Right cardiac atrium (tissue), 5 donors: Measurements from ENCODE around the gene EIF1. TPM values are rescaled to one million over a fixed set of nuclear protein-coding genes. Genes with fewer than 3 reads are reported as not detected.
"Not testable (repeated sequence)": the region's sequence is repeated elsewhere in the genome, so short reads cannot be mapped to it uniquely, and the experiment has no call there.

Experiments
- ATAC-seq, 2 donors: fragments of 200-7000 bp; cut with Tn5 transposase; one replicate each; pipeline versions ENCODE4 v1.8.0 to v1.9.1; 2020; ENCODE audit warnings: moderate library complexity in 2 of 2, mild to moderate bottlenecking in 1 of 2
- DNase-seq, 3 donors: peaks; one replicate each; pipeline ENCODE4 v3.0.0-alpha.2; 2020
- H3K27ac ChIP-seq: one replicate; pipeline ENCODE4 v1.5.1; 2013; ENCODE audit warnings: mild to moderate bottlenecking, low read length, control low read depth, moderate library complexity
- H3K27me3 ChIP-seq: one replicate; pipeline ENCODE4 v1.6.1; 2013; ENCODE audit not compliant: control insufficient read depth, insufficient read depth
- H3K4me1 ChIP-seq: one replicate; pipeline ENCODE4 v1.6.1; 2013; ENCODE audit warnings: low read length; ENCODE audit not compliant: control insufficient read depth, insufficient read depth
- H3K4me3 ChIP-seq: one replicate; pipeline ENCODE4 v1.5.1; 2013; ENCODE audit warnings: low read length, control low read depth
- H3K9me3 ChIP-seq: one replicate; pipeline ENCODE4 v1.6.1; 2013; ENCODE audit warnings: low read length; ENCODE audit not compliant: control insufficient read depth
- WGBS: extraction: QIAGEN DNeasy Blood & Tissue Kit; methylation state at CpG from one replicate; pipeline ENCODE4 v1.1.7; 2013; 5-methylcytosine and 5-hydroxymethylcytosine counted together
- intact Hi-C, 4 donors: fragments of 100-400 bp; cut with DNase I; formaldehyde crosslinking; loops; one replicate each; pipeline versions ENCODE4 v1.11.0 to v1.14.0; 2022 to 2023
- polyA plus RNA-seq: library from polyadenylated mRNA; stranded (reverse); fragments of 200-250 nt; gene quantifications from one replicate; pipeline ENCODE4 v1.2.3, GENCODE V29; 2013
- total RNA-seq, 4 donors: library from RNA; stranded (reverse); fragmentation: NEBNext Ultra II Directional; extraction: Animal tissue kit (Norgen Biotek cat#: 25700); gene quantifications; one replicate each; pipeline ENCODE4 v1.2.1, GENCODE V29; 2021
- donor health status: healthy with polysubstance abuse.
- donor health status: DM: no; HTN: yes; CAD: no.
- donor health status: DM: no; HTN: no; CAD: no.
- donor health status: DM: no; HTN: yes; CAD: no; lungs with severe emphysema.
- donor health status: DM: yes; HTN: yes; CAD: no.

EIF1 gene
- total and polyA plus RNA-seq, 5 donors, result 959 to 1,186 (median 983) TPM

DNA sequence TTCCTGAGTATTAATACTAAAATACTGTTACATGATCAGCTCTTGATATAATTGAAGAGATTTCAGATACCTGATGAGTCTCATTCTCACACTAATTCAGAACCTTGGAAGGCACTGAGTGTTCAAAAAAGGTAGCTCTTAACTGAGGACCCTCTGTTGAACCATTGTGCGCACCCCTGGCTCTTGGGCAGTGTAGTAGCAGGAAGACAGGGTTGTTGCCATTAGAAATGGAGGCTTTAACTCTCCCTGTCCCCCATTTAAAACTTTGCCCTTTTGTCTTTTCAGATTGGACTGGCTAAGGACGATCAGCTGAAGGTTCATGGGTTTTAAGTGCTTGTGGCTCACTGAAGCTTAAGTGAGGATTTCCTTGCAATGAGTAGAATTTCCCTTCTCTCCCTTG lies 1.8 kb downstream of the EIF1 start:
- Histone ChIP-seq H3K27ac (no peak overlapping the region), H3K4me1 (peaks cover 8% of the 10 kb centered on the region), H3K27me3 (no peaks in the 10 kb centered on the region), H3K9me3 (no peaks in the 10 kb centered on the region), H3K4me3 (peak overlapping the region; percentile 76)
- intact Hi-C loops, result no loop called here
- ATAC-seq, result no peak
- 60% methylated on average over 2 of the region's 2 CpGs for WGBS
- no peak for DNase-seq

DNA sequence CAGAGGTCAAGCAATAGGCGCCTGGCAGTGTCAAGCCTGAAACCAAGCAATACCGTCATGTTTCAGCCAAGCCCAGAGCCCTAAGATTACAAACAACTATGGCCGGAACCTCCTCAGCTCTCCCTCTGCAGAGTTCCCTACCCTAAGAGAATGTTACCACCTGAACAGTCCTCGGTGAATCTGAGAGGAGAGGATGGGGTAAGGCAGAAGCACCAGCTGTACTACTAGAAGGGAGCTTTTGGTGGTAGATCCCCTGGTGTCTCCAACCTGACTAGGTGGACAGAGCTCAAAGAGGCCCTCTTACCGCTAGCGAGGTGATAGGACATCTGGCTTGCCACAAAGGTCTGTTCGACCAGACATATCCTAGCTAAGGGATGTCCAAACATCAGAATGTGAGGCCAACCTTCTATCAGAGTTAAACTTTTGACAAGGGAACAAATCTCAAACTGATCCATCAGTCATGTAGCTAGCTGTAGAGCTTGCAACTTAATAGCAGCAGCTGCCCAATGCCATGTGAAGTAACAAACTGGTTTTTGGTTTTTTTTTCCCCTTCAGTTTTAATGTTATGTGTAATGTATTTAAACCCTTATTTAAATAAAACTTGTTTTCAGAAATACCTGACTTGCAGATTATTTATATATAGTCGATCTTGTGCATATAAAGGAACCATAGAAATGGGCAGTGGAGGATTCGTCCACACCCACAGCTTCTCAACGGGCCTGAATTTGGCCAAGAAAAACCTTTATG lies 2.5 kb downstream of the EIF1 start:
- Histone ChIP-seq H3K27me3 (no peaks in the 10 kb centered on the region), H3K9me3 (no peaks in the 10 kb centered on the region), H3K27ac (no peak overlapping the region), H3K4me1 (peaks cover 8% of the 10 kb centered on the region), H3K4me3 (no peak overlapping the region)
- ATAC-seq, result no peak
- DNase-seq, result no peak
- 71% methylated on average over 10 of the region's 10 CpGs for WGBS
- intact Hi-C loops, result no loop called here

- DNase-seq, result no peak
- ATAC-seq, result no peak
- intact Hi-C loops, result no loop called here
- Histone ChIP-seq H3K27ac (no peak overlapping the region), H3K4me3 (no peak overlapping the region), H3K4me1 (peaks cover 11% of the 10 kb centered on the region), H3K27me3 (no peaks in the 10 kb centered on the region), H3K9me3 (no peaks in the 10 kb centered on the region)
- 86% methylated on average over 11 of the region's 11 CpGs for WGBS
Observed at GRCh38 chr17:41692722-41693521, 4.2 kb downstream of the EIF1 start.

DNA sequence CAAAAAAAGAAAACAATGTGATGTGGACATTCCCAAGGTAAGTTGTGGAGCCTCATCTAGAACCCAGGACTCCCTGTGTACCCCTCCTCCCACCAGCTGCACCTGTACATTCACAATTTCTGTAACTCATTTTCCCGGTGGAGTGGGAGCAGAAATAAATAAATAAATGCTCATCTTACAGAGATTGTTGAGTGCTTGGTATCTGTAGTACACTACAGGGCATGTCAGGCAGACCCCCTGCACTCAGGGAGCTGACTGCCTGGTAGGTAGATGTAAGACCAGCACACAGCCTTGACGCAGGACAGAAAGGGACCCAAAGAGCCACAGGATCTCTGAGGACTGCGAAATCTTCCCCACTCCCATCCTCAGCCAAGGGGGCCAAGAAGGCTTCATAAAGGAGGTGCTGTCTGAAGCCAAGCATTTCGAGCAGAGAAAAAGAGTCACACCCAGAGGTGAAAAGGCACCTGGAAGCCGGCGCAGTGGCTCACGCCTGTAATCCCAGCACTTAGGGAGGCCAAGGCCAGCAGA lies 6.5 kb downstream of the EIF1 start:
- 74% methylated on average over 7 of the region's 7 CpGs for WGBS
- Histone ChIP-seq H3K27me3 (no peaks in the 10 kb centered on the region), H3K4me1 (peaks cover 11% of the 10 kb centered on the region), H3K27ac (no peak overlapping the region), H3K9me3 (no peaks in the 10 kb centered on the region), H3K4me3 (no peak overlapping the region)
- peak; percentile 5 to 15 for ATAC-seq
- intact Hi-C loops, result no loop called here
- no peak for DNase-seq

GRCh38 chr17:41695954-41696757 lies 7.5 kb downstream of the EIF1 start:
- intact Hi-C loops, result no loop called here
- H3K9me3 ChIP-seq, result no peaks in the 10 kb centered on the region
- 47% methylated on average over 11 of the region's 11 CpGs for WGBS
- no peaks in the 10 kb centered on the region for H3K27me3 ChIP-seq
- DNase-seq (peak in 1 of 3 donors; percentile 65), ATAC-seq (peak in 1 of 2 donors; percentile 9)
- H3K4me3 ChIP-seq, result no peak overlapping the region
- H3K27ac ChIP-seq, result no peak overlapping the region
- peaks cover 4% of the 10 kb centered on the region for H3K4me1 ChIP-seq

GRCh38 chr17:41697122-41697962 lies 8.7 kb downstream of the EIF1 start:
- Histone ChIP-seq H3K27me3 (no peaks in the 10 kb centered on the region), H3K9me3 (no peaks in the 10 kb centered on the region), H3K27ac (no peak overlapping the region), H3K4me1 (peaks cover 3% of the 10 kb centered on the region), H3K4me3 (no peak overlapping the region)
- WGBS, result 35% methylated on average over 6 of the region's 6 CpGs
- ATAC-seq (peak; percentile 67 to 86), DNase-seq (peak; percentile 75 to 90 (median 83))
- intact Hi-C loops, result no loop called here

GRCh38 chr17:41700843-41701242 lies 12.2 kb downstream of the EIF1 start:
- H3K27me3 ChIP-seq, H3K4me1 ChIP-seq, H3K4me3 ChIP-seq, H3K27ac ChIP-seq, H3K9me3 ChIP-seq, ATAC-seq, DNase-seq, intact Hi-C loops: not testable (repeated sequence)
- WGBS, result 88% methylated on average over 3 of the region's 3 CpGs

DNA sequence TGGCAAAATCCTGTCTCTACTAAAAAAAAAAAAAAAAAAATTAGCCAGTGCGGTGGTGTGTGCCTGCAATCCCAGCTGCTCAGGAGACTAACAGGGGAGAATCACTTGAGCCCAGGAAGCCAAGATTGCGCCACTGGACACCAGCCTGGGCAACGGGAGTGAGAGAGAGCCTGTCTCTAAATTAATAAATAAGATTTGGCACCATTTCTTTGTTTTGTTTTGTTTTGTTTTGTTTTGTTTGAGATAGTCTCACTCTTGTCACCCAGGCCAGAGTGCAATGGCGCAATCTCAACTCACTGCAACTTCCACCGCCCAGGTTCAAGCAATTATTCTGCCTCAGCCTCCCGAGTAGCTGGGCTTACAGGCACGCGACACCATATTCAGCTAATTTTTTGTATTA lies 14.0 kb downstream of the EIF1 start:
- Histone ChIP-seq H3K4me3 (no peak overlapping the region), H3K27me3 (no peaks in the 10 kb centered on the region), H3K27ac (no peak overlapping the region), H3K9me3 (no peaks in the 10 kb centered on the region), H3K4me1 (no peaks in the 10 kb centered on the region)
- whole genome bisulfite sequencing, result 83% methylated on average over 8 of the region's 8 CpGs
- DNase-seq (no peak), ATAC-seq (no peak)
- intact Hi-C loops, result no loop called here

GRCh38 chr17:41705271-41705991 lies 16.7 kb downstream of the EIF1 start:
- Histone ChIP-seq H3K9me3 (no peaks in the 10 kb centered on the region), H3K27me3 (no peaks in the 10 kb centered on the region), H3K4me3 (no peak overlapping the region), H3K27ac (no peak overlapping the region), H3K4me1 (no peaks in the 10 kb centered on the region)
- intact Hi-C loops, result no loop called here
- ATAC-seq (peak in 1 of 2 donors; percentile 19), DNase-seq (no peak)
- 60% methylated on average over 13 of the region's 13 CpGs for WGBS
